T-cell (primary cell): ENCODE results near the gene TOM1L2. TPM values are rescaled to one million over a fixed set of nuclear protein-coding genes. Genes with fewer than 3 reads are reported as not detected.
"Not testable (repeated sequence)": the region's sequence is repeated elsewhere in the genome, so short reads cannot be mapped to it uniquely, and the experiment has no call there.

Experiments used
- ATAC-seq, 4 experiments: fragments of 200-7000 bp in 3 of 4; fragments of 150-1000 bp in 1 of 4; cut with Tn5 transposase; replicated peaks in 1 of 4; 1 replicate in 3 of 4; 2 replicates in 1 of 4; pipeline ENCODE4 v1.10.0; 2021; ENCODE audit warnings: moderate library complexity in 3 of 4, mild to moderate bottlenecking in 2 of 4, moderate number of reproducible peaks in 1 of 4
- CTCF ChIA-PET, 2 donors: fragments of 300-600 bp; sonication (Branson Sonifier 250); formaldehyde crosslinking; loops; one replicate each; lab custom pipeline; 2022; ENCODE audit warnings: antibody characterized with exemption in 2 of 2; lab: Charles Lee
- POLR2A ChIA-PET, 2 donors: fragments of 300-600 bp; sonication (Branson Sonifier 250); formaldehyde crosslinking; loops; one replicate each; lab custom pipeline; 2022; ENCODE audit warnings: antibody characterized with exemption in 2 of 2; lab: Charles Lee
- DNase-seq, 35 experiments: peaks; one replicate each; pipeline versions ENCODE4 v3.0.0 to v3.0.0-alpha.2; 2013 to 2023
- H3K27ac ChIP-seq: one replicate; pipeline ENCODE4 v1.5.1; 2013; ENCODE audit warnings: low read length
- H3K27me3 ChIP-seq, 2 experiments: replicated peaks in 1 of 2; 1 replicate in 1 of 2; 2 replicates in 1 of 2; pipeline versions ENCODE4 v1.6.1 to v1.7.0; 2013; ENCODE audit warnings: low read length in 1 of 2, mixed read lengths in 1 of 2; ENCODE audit not compliant: control insufficient read depth in 2 of 2, insufficient read depth in 2 of 2; ENCODE audit errors: extremely low read depth in 1 of 2
- H3K36me3 ChIP-seq, 2 donors: 1 replicate in 1 of 2; 2 replicates in 1 of 2; pipeline versions ENCODE4 v1.6.1 to v1.7.0; 2013; ENCODE audit warnings: low read length in 1 of 2; ENCODE audit not compliant: control insufficient read depth in 2 of 2, insufficient read depth in 1 of 2; ENCODE audit errors: extremely low read depth in 1 of 2
- H3K4me1 ChIP-seq, 2 experiments: 1 replicate in 1 of 2; 2 replicates in 1 of 2; pipeline versions ENCODE4 v1.6.1 to v1.7.0; 2013; ENCODE audit warnings: low read length in 2 of 2, mixed read lengths in 1 of 2; ENCODE audit not compliant: insufficient read depth in 2 of 2, control insufficient read depth in 1 of 2; ENCODE audit errors: extremely low read depth in 1 of 2
- H3K4me3 ChIP-seq, 2 donors: 1 replicate in 1 of 2; 2 replicates in 1 of 2; pipeline versions ENCODE4 v1.5.1 to v1.7.0; 2013; ENCODE audit warnings: mild to moderate bottlenecking in 2 of 2, low read length in 1 of 2, moderate library complexity in 1 of 2; ENCODE audit not compliant: control insufficient read depth in 1 of 2; ENCODE audit errors: extremely low read depth in 1 of 2
- H3K9me3 ChIP-seq: 2 replicates; pipeline ENCODE4 v1.7.0; 2013
- H3K27ac Mint-ChIP-seq, 2 donors: one replicate each; pipeline ENCODE4 v1.8.0; 2020 to 2021; ENCODE audit warnings: mild to moderate bottlenecking in 2 of 2, mixed read lengths in 2 of 2
- H3K27me3 Mint-ChIP-seq, 2 donors: one replicate each; pipeline ENCODE4 v1.8.0; 2021 to 2022; ENCODE audit warnings: mixed read lengths in 2 of 2
- H3K36me3 Mint-ChIP-seq: one replicate; pipeline ENCODE4 v1.8.0; 2021; ENCODE audit warnings: mixed read lengths
- H3K4me1 Mint-ChIP-seq, 3 donors: one replicate each; pipeline ENCODE4 v1.8.0; 2020 to 2022; ENCODE audit warnings: mixed read lengths in 3 of 3, mild to moderate bottlenecking in 1 of 3
- H3K4me3 Mint-ChIP-seq, 3 donors: one replicate each; pipeline ENCODE4 v1.8.0; 2020 to 2022; ENCODE audit warnings: mild to moderate bottlenecking in 3 of 3, mixed read lengths in 3 of 3, moderate library complexity in 3 of 3
- H3K9me3 Mint-ChIP-seq, 3 donors: one replicate each; pipeline ENCODE4 v1.8.0; 2020 to 2022; ENCODE audit warnings: mixed read lengths in 3 of 3
- WGBS: methylation state at CpG from one replicate; pipeline ENCODE4 v1.1.5; 2013; ENCODE audit warnings: missing lambda C conversion rate; ENCODE audit not compliant: insufficient coverage; 5-methylcytosine and 5-hydroxymethylcytosine counted together
- total RNA-seq, 35 experiments: library from RNA in 6 of 35; stranded (reverse) in 6 of 35; fragments of 120-200 nt in 1 of 35; gene quantifications; one replicate each; pipeline versions ENCODE4 v1.2.1 to v1.2.4 and lab custom pipeline; 2013 to 2026

The TOM1L2 gene
- total RNA-seq, 5 donors from 2014 or later (not counting 1 experiment from before 2014, with no cell fraction given): 57.5 to 71.5 (median 61.9) TPM

DNA sequence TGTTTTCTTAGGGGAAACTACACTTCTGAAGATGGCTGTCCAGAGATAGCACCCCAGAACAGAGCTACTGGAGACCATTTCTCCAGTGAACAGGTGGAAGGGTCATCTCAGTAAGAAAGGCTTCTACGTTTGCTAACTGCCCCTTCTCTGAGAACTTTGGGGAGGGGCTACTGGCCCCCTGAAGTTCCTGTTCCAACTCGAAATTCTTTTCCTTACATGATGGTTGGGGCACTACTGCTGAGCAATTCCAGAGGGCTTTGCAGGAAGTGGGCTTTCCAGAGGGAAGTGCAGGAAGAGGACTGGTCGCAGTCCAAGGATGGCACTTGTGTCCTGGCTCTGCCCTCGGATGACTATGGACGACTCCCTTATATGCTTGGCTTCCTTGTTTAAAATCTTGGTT, 31.2 kb downstream of the TOM1L2 start:
- no peak overlapping the region for H3K4me3 ChIP-seq
- no peak for ATAC-seq
- Mint-ChIP-seq H3K4me3 (no peak overlapping the region), H3K9me3 (no peaks in the 10 kb centered on the region), H3K36me3 (no peaks in the 10 kb centered on the region), H3K27ac (no peak overlapping the region), H3K4me1 (peaks cover 52 to 57% (median 56%) of the 10 kb centered on the region in 3 donors), H3K27me3 (no peaks in the 10 kb centered on the region)
- CTCF ChIA-PET: interaction anchor here in 1 of 2 donors (1.5 kb wide), 1 partner anchor 16 kb away, joined by 3 read pairs; no protein-coding TSS in a partner anchor
- no peak for DNase-seq
- H3K36me3 ChIP-seq: no peaks in the 10 kb centered on the region
- no peak overlapping the region for H3K27ac ChIP-seq
- no peaks in the 10 kb centered on the region for H3K27me3 ChIP-seq
- POLR2A ChIA-PET: no interaction called here
- peaks cover 5 to 12% of the 10 kb centered on the region in 2 experiments for H3K4me1 ChIP-seq
- WGBS: 100% methylated on average over 1 of the region's 5 CpGs
- H3K9me3 ChIP-seq: no peaks in the 10 kb centered on the region

DNA sequence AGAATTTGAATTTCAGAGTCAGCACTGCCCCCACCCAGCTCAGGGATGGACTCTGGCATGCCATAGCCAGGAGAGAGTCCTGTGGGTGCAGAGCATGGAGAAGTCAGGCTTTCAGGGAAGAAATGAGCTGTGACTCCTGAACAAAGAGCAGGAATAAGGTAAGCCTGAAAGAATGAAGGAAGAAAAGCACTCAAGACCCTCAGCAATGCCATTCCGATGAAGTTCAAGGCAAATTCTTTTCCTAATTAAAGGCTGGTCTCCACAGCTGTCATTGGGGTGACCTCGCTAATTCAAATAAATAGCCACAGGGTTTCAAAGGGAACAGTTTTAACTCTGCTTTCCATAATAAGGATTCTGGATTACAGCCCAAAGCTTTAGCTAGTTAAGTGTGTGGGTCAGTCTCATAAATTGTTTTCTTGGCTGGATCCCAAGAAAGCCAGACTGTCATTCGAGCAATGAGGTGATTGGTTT, 31.7 kb downstream of the TOM1L2 start:
- no peak for DNase-seq
- POLR2A ChIA-PET: interaction anchor here in 1 of 2 donors (0.6 kb wide), 1 partner anchor 233 kb away, joined by 3 read pairs; no protein-coding TSS in a partner anchor
- Mint-ChIP-seq H3K4me3 (no peak overlapping the region), H3K27me3 (no peaks in the 10 kb centered on the region), H3K27ac (no peak overlapping the region), H3K4me1 (peaks cover 54 to 61% (median 59%) of the 10 kb centered on the region in 3 donors), H3K36me3 (no peaks in the 10 kb centered on the region), H3K9me3 (no peaks in the 10 kb centered on the region)
- no CpG with 5 or more reads among the region's 3 CpGs for WGBS
- no peaks in the 10 kb centered on the region for H3K9me3 ChIP-seq
- H3K36me3 ChIP-seq: no peaks in the 10 kb centered on the region
- no peak overlapping the region for H3K27ac ChIP-seq
- H3K27me3 ChIP-seq: no peaks in the 10 kb centered on the region
- ATAC-seq: no peak
- CTCF ChIA-PET: no interaction called here
- no peak overlapping the region for H3K4me3 ChIP-seq
- H3K4me1 ChIP-seq: peaks cover 5 to 17% of the 10 kb centered on the region in 2 experiments

DNA sequence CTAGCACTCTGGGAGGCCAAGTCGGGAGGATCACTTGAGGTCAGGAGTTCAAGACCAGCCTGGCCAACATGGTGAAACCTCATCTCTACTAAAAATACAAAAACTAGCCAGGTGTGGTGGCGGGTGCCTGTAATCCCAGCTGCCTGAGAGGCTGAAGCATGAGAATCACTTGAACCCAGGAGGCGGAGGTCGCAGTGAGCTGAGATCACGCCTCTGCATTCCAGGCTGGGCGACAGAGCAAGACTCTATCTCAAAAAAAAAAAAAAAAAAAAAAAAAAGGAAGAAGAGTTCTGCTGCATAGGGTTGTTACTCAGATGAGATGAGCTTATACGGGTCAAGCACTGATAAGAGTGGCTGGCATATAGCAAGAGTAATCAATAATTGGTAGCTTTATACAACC, 32.3 kb downstream of the TOM1L2 start:
- ATAC-seq, H3K9me3 Mint-ChIP-seq, H3K36me3 Mint-ChIP-seq, H3K27ac Mint-ChIP-seq, H3K4me3 ChIP-seq, DNase-seq, H3K27ac ChIP-seq, H3K36me3 ChIP-seq, H3K27me3 ChIP-seq, H3K4me3 Mint-ChIP-seq, H3K9me3 ChIP-seq, H3K27me3 Mint-ChIP-seq: not testable (repeated sequence)
- H3K4me1 ChIP-seq: peaks cover 5 to 20% of the 10 kb centered on the region in 2 experiments
- CTCF ChIA-PET: interaction anchor here in 1 of 2 donors (0.6 kb wide), 1 partner anchor 1022 kb away, joined by 3 read pairs; no protein-coding TSS in a partner anchor
- POLR2A ChIA-PET: interaction anchor here (0.6 kb wide), 2 partner anchors 21 to 233 kb away, joined by 3 read pairs; no protein-coding TSS in a partner anchor
- no CpG with 5 or more reads among the region's 7 CpGs for WGBS
- peaks cover 56 to 61% (median 59%) of the 10 kb centered on the region in 3 donors for H3K4me1 Mint-ChIP-seq

DNA sequence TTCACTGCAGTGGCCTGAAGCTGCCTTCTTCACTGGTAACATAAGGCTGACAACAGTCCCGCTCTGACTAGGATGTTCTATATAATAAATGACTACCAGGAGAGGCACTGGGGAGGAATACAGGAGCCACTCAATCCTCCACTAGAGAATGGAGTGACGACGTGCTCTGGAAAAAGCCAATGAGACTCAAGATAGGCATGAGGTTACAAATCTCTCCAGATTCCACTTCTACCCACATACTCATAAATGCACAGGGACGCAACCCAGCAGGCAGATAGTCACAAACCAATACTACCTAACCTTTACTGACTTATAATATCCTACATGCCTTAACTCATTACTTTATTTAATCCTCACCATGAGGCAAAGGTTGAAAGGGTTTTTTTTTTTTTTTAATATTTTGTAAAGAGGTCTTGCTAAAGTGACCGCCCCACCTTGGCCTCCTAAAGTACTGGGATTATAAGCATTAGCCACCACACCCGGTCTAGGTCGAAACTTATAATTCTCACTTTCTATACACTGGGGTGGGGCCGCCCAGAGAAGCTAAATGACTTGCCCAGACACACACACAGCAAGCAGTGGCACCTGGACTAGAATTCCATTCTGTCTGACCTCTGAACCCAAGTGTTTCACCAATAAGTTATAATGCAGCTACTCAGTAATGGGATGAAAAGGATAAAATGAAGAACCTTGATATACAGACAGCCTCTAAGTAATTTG, 33.7 kb downstream of the TOM1L2 start:
- CTCF ChIA-PET: no interaction called here
- DNase-seq (no peak), ATAC-seq (no peak)
- POLR2A ChIA-PET: no interaction called here
- H3K27ac ChIP-seq: no peak overlapping the region
- no peaks in the 10 kb centered on the region for H3K9me3 Mint-ChIP-seq
- H3K36me3 Mint-ChIP-seq: no peaks in the 10 kb centered on the region
- no peak overlapping the region for H3K27ac Mint-ChIP-seq
- H3K4me1 ChIP-seq: peaks cover 0 to 13% of the 10 kb centered on the region in 2 experiments
- H3K4me1 Mint-ChIP-seq: peaks cover 50 to 58% (median 52%) of the 10 kb centered on the region in 3 donors
- no peaks in the 10 kb centered on the region for H3K27me3 ChIP-seq
- WGBS: 100% methylated on average over 1 of the region's 8 CpGs
- H3K9me3 ChIP-seq: no peaks in the 10 kb centered on the region
- H3K4me3 ChIP-seq: no peak overlapping the region
- H3K27me3 Mint-ChIP-seq: no peaks in the 10 kb centered on the region
- H3K36me3 ChIP-seq: no peaks in the 10 kb centered on the region
- no peak overlapping the region for H3K4me3 Mint-ChIP-seq

DNA sequence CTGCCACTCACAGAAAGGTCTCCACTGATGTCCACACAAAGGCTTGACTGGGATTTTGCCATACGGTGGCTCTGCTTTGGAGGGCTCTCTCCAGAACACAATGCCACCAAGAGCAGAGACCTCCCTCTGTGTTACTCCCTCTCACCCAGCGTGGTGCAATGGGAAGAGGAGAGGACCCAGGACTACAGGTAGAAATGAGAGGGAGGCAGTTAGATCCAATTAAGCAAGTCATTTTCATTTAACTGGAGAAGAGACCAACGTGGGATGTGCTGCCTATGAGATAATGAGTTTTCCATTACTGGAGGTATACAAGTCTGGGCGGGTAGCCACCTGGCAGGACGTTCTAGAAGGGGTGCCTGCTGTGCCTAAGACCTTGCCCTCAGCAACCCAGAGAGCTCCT, 34.2 kb downstream of the TOM1L2 start:
- H3K36me3 ChIP-seq: no peaks in the 10 kb centered on the region
- H3K27me3 ChIP-seq: no peaks in the 10 kb centered on the region
- no peak overlapping the region for H3K4me3 ChIP-seq
- POLR2A ChIA-PET: interaction anchor here in 1 of 2 donors (0.5 kb wide), 1 partner anchor 20 kb away, joined by 4 read pairs; no protein-coding TSS in a partner anchor
- no peaks in the 10 kb centered on the region for H3K9me3 ChIP-seq
- H3K27ac ChIP-seq: no peak overlapping the region
- Mint-ChIP-seq H3K4me1 (peaks cover 49 to 52% (median 52%) of the 10 kb centered on the region in 3 donors), H3K36me3 (no peaks in the 10 kb centered on the region), H3K9me3 (no peaks in the 10 kb centered on the region), H3K4me3 (no peak overlapping the region), H3K27me3 (no peaks in the 10 kb centered on the region), H3K27ac (no peak overlapping the region)
- no peak for DNase-seq
- ATAC-seq: no peak
- 81% methylated on average over 3 of the region's 5 CpGs for WGBS
- CTCF ChIA-PET: no interaction called here
- H3K4me1 ChIP-seq: peaks cover 0 to 11% of the 10 kb centered on the region in 2 experiments

DNA sequence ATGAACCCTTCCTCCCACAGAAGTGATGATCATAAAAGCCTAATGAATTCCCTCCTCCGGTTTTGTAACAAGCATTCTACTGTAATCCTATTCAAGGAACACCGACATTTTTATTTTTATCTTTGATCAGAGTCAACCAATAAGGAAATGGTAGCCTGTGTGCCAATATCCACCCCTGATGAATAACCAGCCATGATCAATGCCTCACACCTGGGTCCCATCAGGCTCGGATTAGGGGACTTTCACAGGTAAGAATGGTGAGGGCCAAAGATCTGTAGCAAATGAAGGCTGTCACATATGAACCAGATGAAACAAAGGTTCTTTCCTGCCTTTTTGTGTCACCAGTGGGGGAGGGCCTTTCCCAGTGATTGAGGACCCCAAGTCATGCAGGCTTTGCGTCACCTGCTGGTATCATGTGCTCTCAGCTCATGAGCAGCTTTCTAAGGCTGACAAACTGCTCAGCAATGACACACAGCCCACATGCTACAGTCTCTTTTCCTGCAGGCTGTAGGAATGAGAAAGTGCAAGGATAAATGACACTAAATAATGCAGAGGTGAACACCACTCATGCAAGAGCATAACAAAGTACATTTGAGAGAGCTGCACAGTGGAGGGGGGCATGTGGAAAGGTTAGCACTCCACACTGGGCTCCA, 34.9 kb downstream of the TOM1L2 start:
- ChIA-PET POLR2A (interaction anchor here in 1 of 2 donors (0.5 kb wide), 1 partner anchor 21 kb away, joined by 4 read pairs; no protein-coding TSS in a partner anchor), CTCF (no interaction called here)
- no peaks in the 10 kb centered on the region for H3K27me3 ChIP-seq
- H3K4me3 ChIP-seq: no peak overlapping the region
- no peaks in the 10 kb centered on the region for H3K36me3 Mint-ChIP-seq
- H3K27ac ChIP-seq: no peak overlapping the region
- H3K9me3 ChIP-seq: no peaks in the 10 kb centered on the region
- 100% methylated on average over 3 of the region's 4 CpGs for whole genome bisulfite sequencing
- no peaks in the 10 kb centered on the region for H3K36me3 ChIP-seq
- no peak overlapping the region for H3K27ac Mint-ChIP-seq
- H3K4me3 Mint-ChIP-seq: no peak overlapping the region
- peaks cover 0 to 11% of the 10 kb centered on the region in 2 experiments for H3K4me1 ChIP-seq
- peaks cover 51 to 53% (median 53%) of the 10 kb centered on the region in 3 donors for H3K4me1 Mint-ChIP-seq
- no peaks in the 10 kb centered on the region for H3K9me3 Mint-ChIP-seq
- ATAC-seq (no peak), DNase-seq (no peak)
- H3K27me3 Mint-ChIP-seq: no peaks in the 10 kb centered on the region
